ENCODE results near the gene KRTAP10-10.
"Not testable (repeated sequence)": the region's sequence is repeated elsewhere in the genome, so short reads cannot be mapped to it uniquely, and the experiment has no call there.

Gene KRTAP10-10

GRCh38 chr21:44630440-44630839 is 6.7 kb upstream of the KRTAP10-10 start:
- no peak for TF ChIP-seq CTCF (IDR thresholded peaks at IDR 0.05; ENCODE audit: control insufficient read depth, extremely low read depth, insufficient read depth)

DNA sequence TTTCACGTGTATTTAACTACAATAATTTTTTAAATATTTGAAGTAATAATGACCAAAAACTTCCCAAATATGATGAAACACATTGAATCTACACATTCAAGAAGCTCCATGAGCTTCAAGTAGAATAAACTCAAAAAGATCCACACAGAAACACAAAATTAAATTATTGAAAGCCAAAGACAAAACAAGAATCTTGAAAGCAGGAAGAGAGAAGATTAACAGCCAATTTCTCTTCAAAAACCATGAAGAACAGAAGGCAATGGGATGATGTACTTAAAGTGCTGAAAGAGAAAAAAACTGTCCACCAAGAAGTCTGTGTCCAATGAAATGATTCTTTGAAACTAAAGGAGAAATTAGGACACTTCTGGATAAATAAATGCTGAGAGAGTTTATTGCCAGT is 5.1 kb upstream of the KRTAP10-10 start:
- no peak for DNase-seq (ENCODE audit: low read depth)
- TF ChIP-seq CTCF (IDR thresholded peaks at IDR 0.05; ENCODE audit: control insufficient read depth, extremely low read depth, insufficient read depth) = no peak
- no peak overlapping the region for H3K4me3 ChIP-seq (ENCODE audit: low read depth, low read length)

More at GRCh38 chr21:44630440-44630839, 6.7 kb upstream of the KRTAP10-10 start:
- no peak for DNase-seq (ENCODE audit: low read depth)
- no peak overlapping the region for H3K4me3 ChIP-seq (ENCODE audit: low read depth, low read length)

- DNase-seq (ENCODE audit: low read depth) = no peak
- TF ChIP-seq CTCF (IDR thresholded peaks at IDR 0.05; ENCODE audit: control insufficient read depth, extremely low read depth, insufficient read depth) = no peak
- no peak overlapping the region for H3K4me3 ChIP-seq (ENCODE audit: low read depth, low read length)
Observed at GRCh38 chr21:44636209-44637017, 743 bp upstream of the KRTAP10-10 start.

- not testable (repeated sequence) for H3K4me3 ChIP-seq (ENCODE audit: low read depth, low read length); DNase-seq (ENCODE audit: low read depth)
Observed at GRCh38 chr21:44637851-44638348, 744 bp downstream of the KRTAP10-10 start.

DNA sequence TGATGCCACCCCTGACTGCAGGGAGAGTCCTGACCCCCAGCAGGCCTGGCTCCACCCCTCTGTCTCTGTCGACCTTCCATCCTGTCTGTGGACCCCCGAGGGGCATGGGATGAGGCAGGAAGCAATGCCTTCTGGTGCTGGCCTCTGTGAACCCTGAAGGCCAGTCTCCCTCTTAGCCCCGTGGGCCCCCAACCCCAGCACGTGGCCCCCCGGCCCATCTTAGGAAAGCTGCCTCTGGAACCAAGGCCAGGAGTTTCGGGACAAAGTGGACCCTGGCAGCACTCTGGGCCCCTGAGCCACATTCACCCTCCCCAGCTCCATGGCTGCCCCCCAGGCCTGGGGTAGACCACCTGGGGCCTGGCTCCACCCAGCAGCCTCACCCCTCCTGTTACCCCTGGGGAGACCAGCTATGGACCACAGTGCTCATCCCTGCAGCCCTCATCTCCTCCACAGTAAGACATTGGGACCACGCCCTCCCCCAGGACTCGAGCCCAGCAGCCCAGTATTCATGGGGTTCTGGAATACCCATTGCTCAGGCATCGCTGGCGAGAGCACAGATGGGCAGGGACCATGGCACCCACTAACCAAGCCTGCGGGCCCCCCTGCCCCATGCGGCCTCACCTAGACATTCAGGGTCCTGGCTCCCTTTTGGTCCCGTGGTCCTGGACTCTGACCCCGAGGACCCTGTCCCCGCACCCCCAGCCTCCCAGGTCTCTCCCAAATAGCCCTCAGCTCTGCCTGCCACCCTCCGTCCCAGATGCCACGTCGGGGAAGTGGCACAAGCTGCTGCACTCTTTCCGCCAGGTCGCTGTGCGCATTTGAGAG is 1.6 kb downstream of the KRTAP10-10 start:
- DNase-seq (ENCODE audit: low read depth); H3K4me3 ChIP-seq (ENCODE audit: low read depth, low read length): not testable (repeated sequence)

- no peak overlapping the region for H3K4me3 ChIP-seq (ENCODE audit: low read depth, low read length)
- no peak for TF ChIP-seq CTCF (IDR thresholded peaks at IDR 0.05; ENCODE audit: control insufficient read depth, extremely low read depth, insufficient read depth)
- no peak for DNase-seq (ENCODE audit: low read depth)
Observed at GRCh38 chr21:44639331-44639655, 2.1 kb downstream of the KRTAP10-10 start.

DNA sequence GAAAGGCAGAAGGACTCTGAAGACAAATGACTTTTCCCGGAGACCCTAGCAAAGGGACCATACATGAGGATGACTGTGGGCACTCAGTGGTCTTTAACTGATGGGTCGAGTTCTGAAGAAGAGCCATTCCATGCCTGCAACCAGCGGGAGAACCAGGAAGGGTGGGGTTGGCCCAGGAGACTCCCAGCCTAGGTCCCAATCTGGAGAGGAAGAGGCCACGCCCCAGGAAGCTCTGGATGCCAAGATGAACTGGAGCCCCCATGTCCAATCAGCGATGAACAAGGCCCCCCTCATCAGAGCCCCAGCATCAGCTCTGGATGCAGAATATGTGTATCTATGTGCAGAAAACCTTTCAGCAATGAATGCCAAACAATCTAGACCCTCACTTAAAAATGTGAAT is 3.6 kb downstream of the KRTAP10-10 start:
- TF ChIP-seq CTCF (IDR thresholded peaks at IDR 0.05; ENCODE audit: control insufficient read depth, extremely low read depth, insufficient read depth) = no peak
- no peak overlapping the region for H3K4me3 ChIP-seq (ENCODE audit: low read depth, low read length)
- no peak for DNase-seq (ENCODE audit: low read depth)

Measured in LNCaP clone FGC (cell line).